B cell (primary cell): ENCODE results near the gene MFSD6.

ENCODE experiments used
- EZH2 ChIP-seq: IDR thresholded peaks from 2 replicates; pipeline ENCODE4 v1.6.1; 2012; ENCODE audit warnings: borderline replicate concordance, low read depth, mild to moderate bottlenecking, moderate library complexity, low read length; ENCODE audit not compliant: insufficient read depth, poor library complexity, severe bottlenecking
- TF ChIP-seq, protein P1 (sequence below): fragments of 200-600 bp; IDR thresholded peaks from one replicate; pipeline ENCODE4 v1.8.0; 2022; ENCODE audit warnings: antibody characterized with exemption, mild to moderate bottlenecking

DNA sequence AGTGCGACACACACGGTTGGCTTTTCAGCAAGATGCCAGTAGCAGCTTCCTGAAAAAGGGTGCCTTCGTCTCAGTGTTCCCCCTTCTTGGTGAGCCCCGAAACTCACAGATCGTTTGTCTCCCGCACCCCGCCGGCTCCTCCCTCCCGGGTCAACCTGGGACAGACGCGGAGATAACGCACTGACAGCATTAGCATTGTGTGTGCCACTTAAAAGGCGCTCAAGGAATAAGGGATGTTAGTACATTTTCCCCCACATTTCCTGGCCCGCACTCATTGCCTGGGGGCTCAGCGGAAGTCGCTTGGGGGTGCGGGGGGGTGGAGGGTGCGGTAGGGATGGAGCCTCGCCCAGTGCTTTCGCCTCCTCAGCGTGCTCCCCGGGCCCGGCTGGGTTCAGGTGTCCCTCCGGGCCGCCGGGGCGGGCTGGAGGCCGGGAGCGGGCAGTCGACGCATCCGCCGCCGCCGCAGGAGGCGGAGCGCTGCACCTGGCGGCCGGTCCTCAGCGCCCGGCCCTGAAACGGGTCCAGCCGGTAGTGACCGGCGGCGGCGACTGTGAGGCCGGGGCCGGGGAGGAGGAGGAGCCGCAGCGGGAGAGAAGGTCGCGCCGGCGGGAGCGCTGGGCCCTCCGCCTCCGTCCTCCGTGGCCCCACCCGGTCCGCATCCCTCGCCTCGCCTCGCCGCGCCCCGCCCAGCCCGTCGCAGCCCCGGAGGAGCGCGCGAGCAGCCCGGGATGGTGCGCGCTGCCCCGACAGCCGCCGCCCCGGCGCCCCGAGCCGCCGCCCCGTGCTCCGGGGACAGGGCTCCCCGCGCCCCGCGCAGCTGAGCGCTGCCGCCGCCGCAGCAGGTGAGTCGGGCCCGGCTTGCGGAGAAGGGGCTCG lies at the start of gene MFSD6:
- TF ChIP-seq, protein P1, sequence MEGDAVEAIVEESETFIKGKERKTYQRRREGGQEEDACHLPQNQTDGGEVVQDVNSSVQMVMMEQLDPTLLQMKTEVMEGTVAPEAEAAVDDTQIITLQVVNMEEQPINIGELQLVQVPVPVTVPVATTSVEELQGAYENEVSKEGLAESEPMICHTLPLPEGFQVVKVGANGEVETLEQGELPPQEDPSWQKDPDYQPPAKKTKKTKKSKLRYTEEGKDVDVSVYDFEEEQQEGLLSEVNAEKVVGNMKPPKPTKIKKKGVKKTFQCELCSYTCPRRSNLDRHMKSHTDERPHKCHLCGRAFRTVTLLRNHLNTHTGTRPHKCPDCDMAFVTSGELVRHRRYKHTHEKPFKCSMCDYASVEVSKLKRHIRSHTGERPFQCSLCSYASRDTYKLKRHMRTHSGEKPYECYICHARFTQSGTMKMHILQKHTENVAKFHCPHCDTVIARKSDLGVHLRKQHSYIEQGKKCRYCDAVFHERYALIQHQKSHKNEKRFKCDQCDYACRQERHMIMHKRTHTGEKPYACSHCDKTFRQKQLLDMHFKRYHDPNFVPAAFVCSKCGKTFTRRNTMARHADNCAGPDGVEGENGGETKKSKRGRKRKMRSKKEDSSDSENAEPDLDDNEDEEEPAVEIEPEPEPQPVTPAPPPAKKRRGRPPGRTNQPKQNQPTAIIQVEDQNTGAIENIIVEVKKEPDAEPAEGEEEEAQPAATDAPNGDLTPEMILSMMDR: no peak
- no peak for TF ChIP-seq EZH2
